ENCODE measurements around the gene BCAS3.

BCAS3 gene

GRCh38 chr17:61128661-61129115 is 451.0 kb downstream of the BCAS3 start:
- TF ChIP-seq ZNF274 (IDR thresholded peaks at IDR 0.05; ENCODE audit: low read depth, low read length), result no peak
- no peak overlapping the region for H3K4me3 ChIP-seq (ENCODE audit: low read length)

GRCh38 chr17:61129267-61130254 is 451.9 kb downstream of the BCAS3 start:
- no peak overlapping the region for H3K4me3 ChIP-seq (ENCODE audit: low read length)
- no peak for TF ChIP-seq ZNF274 (IDR thresholded peaks at IDR 0.05; ENCODE audit: low read depth, low read length)

GRCh38 chr17:61130330-61130729 is 452.7 kb downstream of the BCAS3 start:
- TF ChIP-seq ZNF274 (IDR thresholded peaks at IDR 0.05; ENCODE audit: low read depth, low read length), result no peak
- no peak overlapping the region for H3K4me3 ChIP-seq (ENCODE audit: low read length)

GRCh38 chr17:61131585-61131984 is 453.9 kb downstream of the BCAS3 start:
- H3K4me3 ChIP-seq (ENCODE audit: low read length), result no peak overlapping the region
- TF ChIP-seq ZNF274 (IDR thresholded peaks at IDR 0.05; ENCODE audit: low read depth, low read length), result no peak

GRCh38 chr17:61132524-61132923 is 454.9 kb downstream of the BCAS3 start:
- no peak for TF ChIP-seq ZNF274 (IDR thresholded peaks at IDR 0.05; ENCODE audit: low read depth, low read length)
- H3K4me3 ChIP-seq (ENCODE audit: low read length), result no peak overlapping the region

- H3K4me3 ChIP-seq (ENCODE audit: low read length), result no peak overlapping the region
- no peak for TF ChIP-seq ZNF274 (IDR thresholded peaks at IDR 0.05; ENCODE audit: low read depth, low read length)
Observed at GRCh38 chr17:61133853-61134252, 456.2 kb downstream of the BCAS3 start.

- no peak for TF ChIP-seq ZNF274 (IDR thresholded peaks at IDR 0.05; ENCODE audit: low read depth, low read length)
- no peak overlapping the region for H3K4me3 ChIP-seq (ENCODE audit: low read length)
Observed at GRCh38 chr17:61134551-61135235, 457.0 kb downstream of the BCAS3 start.

- TF ChIP-seq ZNF274 (IDR thresholded peaks at IDR 0.05; ENCODE audit: low read depth, low read length), result no peak
- no peak overlapping the region for H3K4me3 ChIP-seq (ENCODE audit: low read length)
Observed at GRCh38 chr17:61135782-61136181, 458.1 kb downstream of the BCAS3 start.

- no peak for TF ChIP-seq ZNF274 (IDR thresholded peaks at IDR 0.05; ENCODE audit: low read depth, low read length)
- H3K4me3 ChIP-seq (ENCODE audit: low read length), result no peak overlapping the region
Observed at GRCh38 chr17:61136296-61136695, 458.6 kb downstream of the BCAS3 start.

- no peak overlapping the region for H3K4me3 ChIP-seq (ENCODE audit: low read length)
- no peak for TF ChIP-seq ZNF274 (IDR thresholded peaks at IDR 0.05; ENCODE audit: low read depth, low read length)
Observed at GRCh38 chr17:61139219-61139618, 461.6 kb downstream of the BCAS3 start.

GRCh38 chr17:61140081-61140786 is 462.6 kb downstream of the BCAS3 start:
- H3K4me3 ChIP-seq (ENCODE audit: low read length), result no peak overlapping the region
- TF ChIP-seq ZNF274 (IDR thresholded peaks at IDR 0.05; ENCODE audit: low read depth, low read length), result no peak

- H3K4me3 ChIP-seq (ENCODE audit: low read length), result no peak overlapping the region
- no peak for TF ChIP-seq ZNF274 (IDR thresholded peaks at IDR 0.05; ENCODE audit: low read depth, low read length)
Observed at GRCh38 chr17:61143026-61143425, 465.4 kb downstream of the BCAS3 start.

- TF ChIP-seq ZNF274 (IDR thresholded peaks at IDR 0.05; ENCODE audit: low read depth, low read length), result no peak
- H3K4me3 ChIP-seq (ENCODE audit: low read length), result no peak overlapping the region
Observed at GRCh38 chr17:61144137-61144536, 466.5 kb downstream of the BCAS3 start.

Measured in GM08714 (cell line).